Stimulated activated CD8-positive, alpha-beta memory T cell treated with anti-CD3 and anti-CD28 coated beads, Interleukin-7, amount 100 ng/mL, for 48 hours (primary cell): ENCODE measurements around the gene CDC42BPG.
"Not testable (repeated sequence)": the region's sequence is repeated elsewhere in the genome, so short reads cannot be mapped to it uniquely, and the experiment has no call there.

Experiments
- DNase-seq, 2 donors: peaks; one replicate each; pipeline ENCODE4 v3.0.0-alpha.2; 2020; ENCODE audit warnings: low read depth in 1 of 2; ENCODE audit errors: extremely low read depth in 1 of 2

The CDC42BPG gene

DNA sequence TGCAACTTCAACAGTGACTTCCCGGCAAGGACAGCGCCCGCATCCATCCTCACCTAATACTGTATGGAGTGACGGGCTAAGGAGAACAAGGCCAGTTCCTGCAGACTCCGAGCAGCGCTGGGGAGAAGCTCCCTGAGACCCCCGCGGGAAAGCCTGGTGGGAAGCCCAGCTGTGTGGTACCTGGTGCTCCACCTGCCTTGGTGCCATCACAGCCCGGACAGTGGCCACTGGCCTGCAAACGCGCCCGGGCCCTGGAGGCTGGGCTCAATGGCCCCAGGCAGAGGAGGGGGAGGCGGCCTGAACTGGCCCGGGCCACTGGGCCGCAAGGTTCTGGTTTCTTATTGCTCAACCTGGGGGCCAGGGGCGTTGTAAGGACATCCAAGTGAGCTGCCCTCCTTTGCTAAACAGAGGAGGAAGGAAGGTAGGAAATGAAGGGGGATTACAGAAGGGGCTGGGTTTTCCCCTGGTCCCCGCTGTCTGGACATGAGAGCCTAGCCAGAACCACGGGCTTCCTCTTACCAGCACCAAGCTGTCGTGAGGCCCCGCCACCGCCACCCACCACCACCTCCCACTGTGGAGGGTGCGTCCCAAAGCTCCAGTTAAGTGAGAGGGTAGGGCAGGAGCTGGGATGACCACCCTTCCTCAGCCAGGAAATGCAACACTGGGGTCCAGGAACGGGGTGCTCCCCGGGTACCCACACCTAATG, 8.5 kb upstream of the CDC42BPG start:
- DNase-seq, result no peak

DNA sequence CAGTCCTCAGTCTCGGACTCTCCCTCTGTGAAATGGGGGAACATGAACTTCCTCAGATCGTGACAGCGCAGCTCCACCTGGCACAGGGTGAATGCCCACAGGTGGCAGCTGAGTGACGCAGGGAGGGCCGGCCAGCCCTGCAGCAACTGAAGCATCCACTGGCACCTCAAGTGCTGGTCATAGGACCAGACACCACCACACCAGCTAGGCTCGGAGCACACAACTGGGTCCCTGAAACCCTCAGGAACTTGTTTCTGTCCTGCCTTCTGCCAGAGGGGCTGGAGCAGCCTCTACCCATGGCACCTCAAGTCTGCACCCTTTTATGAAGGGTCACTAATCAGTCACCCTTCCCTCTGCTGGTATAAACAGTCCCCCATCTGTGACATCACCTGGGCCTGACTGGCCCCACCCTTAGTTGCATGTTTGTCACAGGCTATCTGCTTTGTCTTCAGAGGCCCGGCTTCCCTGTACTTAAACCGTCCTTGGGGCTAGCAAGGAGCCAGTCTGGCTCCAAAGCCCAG, 7.4 kb upstream of the CDC42BPG start:
- DNase-seq, result no peak

DNA sequence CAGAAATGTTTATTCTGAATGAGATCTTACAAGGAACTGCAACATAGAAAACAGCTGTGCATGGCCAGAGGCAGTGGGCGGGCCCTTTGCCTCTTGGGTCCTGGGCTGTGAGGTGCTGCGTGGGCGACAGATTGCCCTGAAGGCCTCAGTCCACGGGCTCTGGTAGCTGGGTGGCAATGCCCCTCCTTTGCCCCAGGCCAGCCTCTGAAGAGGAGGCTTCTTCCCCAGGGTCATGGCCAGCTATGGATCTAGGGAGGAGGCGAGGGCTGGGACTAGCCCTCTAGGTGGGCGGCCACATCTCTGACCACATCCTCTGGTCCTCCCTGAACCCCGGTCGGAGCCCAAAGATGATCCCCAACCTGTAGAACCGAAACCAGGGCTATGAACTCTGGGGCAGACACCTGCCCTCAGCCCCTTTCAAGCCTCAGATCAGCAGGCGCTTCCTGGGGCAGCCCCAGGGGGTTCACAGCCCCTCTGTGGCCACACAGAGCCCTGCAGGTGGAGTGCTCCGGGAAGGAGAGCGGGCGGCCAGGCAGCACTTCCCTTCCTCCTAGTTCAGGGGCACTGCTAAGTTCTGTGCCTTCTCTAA, 6.6 kb upstream of the CDC42BPG start:
- DNase-seq, result peak; percentile 59 to 60

DNA sequence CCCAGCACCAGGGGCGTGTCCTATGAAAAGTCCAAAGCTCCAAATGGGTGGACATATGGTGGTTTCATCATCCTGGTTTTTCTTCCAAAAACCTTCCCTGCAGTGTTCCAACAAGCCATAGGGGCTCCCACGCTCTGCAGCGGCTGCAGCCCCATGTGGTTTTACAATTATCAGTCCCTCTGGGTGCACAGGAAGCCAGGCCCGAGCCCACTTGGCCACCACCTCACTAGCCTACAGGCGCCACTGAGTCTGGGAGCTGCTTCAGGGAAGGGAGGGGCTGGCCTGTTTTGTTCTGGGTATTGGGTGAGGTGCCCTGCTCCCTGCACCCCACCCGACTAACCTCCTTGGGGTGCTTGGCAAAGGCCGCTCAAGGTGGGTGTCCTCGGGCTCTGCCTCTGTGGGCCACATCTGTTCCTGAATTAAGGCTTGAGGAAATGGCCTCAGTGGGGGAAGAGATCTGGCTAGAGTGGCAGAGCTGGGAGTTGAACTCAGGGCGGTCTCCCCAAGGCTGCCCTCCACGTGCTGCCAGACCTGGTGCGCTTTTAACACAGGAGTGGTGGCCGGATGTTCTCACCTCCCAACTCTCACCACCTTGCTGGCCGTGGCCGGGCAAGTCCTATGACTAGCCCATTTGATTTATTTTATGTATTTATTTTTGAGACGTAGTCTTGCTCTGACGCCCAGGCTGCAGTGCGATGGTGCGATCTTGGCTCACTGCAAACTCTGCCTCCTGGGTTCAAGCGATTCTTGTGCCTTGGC, 5.3 kb upstream of the CDC42BPG start:
- DNase-seq, result no peak

DNA sequence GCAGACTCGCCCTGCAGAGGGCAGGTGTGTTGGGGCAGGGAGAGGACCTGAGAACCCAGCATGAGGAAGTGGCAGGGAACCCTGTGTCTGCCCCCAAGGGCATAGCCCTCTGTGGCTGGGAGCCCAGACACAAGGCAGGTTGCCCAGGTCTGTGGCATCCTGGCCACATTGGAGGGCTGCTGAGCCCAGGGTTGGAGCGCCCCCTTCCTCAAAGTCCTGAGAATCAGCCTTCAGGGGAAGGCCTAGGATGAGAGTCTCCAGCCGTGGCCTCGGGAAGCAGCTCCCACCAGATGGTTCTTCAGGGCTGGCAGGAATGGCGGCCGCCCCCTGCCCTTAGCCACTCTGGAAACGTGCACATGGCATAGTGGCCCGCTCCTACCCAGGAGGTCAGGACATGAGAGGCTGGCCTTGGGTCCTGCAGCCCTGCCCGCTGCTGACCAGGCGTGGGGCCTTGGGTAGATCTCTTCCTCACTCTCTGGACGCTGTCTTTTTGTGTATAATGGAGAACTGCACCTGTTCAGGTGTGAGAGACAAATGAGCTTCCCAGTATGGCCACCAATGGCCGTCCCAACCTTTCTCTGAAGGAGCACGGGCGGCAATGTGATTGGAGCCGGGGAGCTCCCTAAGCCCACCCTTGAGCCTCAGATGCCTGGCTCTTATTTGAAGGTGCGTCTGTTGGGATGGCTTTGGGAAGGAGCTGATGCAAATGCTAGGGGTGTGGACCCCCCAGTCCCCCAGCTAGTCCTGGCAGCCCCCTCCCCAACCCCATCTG, 4.6 kb upstream of the CDC42BPG start:
- no peak for DNase-seq

DNA sequence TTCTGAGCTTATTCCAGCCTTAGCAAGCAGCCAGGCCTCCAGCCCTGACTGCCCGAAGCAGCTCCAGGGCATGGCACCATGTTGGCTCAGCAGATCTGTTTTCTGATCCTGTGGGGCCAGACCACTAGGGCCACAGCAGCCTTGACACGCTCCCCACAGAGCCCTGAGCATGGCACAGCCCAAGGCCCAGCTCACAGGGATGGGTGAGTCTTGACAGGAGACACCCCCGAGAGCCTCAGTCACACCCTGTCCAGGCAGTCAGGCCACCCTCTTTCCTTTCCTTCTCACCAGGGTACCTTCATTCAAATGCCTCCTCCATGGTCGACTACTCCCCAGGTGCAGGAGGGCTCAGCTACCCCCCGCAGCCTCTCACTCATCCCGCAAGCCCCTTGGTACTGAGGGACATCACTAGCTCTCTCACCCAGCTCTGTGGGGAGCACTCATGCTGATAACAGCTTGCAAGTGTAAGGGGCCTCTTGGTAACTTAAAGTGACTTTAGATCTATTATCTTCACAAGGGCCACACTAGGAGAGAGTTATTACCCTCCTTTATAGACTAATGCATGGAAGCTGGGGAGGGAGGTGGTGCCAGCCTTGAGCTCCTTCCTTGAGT, 3.9 kb upstream of the CDC42BPG start:
- no peak for DNase-seq

DNA sequence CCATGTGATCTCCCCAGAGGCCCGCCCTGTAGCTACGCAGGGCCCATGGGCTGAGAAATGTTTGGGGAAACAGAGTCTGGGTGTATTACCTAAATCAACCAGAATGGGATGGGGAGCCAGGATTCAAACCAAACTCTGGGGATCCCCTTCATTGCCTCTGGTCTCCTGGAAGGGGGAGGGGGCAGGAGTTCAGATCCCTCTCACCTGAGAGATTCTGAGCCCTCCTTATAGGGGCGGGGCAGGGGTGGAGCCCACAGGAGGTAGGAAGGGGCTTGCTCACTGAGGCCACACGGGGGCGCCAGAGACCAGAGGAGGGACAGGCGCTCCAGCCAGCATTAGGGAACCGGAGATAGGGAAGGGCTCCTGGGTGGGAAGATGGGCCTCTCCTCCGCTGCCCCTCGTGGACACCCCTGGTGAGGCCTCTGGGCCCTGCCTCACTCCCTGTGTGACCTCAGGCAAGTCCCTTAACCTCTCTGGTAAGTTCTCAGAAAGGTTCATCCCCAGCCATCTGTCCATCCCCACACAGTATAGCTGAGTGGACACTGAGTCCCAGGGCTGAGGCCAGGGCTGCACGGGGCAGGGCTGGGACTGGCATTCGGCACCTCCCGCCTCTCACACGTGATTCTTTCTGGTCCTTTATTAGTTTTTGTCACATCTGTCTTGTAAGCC, 2.7 kb upstream of the CDC42BPG start:
- peak; percentile 69 to 85 for DNase-seq

DNA sequence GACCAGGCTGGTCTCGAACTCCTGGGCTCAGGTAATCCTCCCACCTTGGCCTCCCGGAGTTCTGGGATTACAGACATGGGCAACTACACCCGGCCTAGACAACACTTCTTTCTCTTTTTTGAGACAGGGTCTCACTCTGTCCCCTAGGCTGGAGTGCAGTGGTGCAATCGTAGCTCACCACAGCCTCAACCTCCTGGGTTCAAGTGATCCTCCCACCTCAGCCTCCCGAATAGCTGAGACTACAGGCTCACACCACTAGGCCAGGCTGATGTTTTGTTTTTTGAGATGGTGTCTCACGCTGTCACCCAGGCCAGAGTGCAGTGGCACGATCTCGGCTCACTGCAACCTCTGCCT, 1.3 kb upstream of the CDC42BPG start:
- DNase-seq, result not testable (repeated sequence)

DNA sequence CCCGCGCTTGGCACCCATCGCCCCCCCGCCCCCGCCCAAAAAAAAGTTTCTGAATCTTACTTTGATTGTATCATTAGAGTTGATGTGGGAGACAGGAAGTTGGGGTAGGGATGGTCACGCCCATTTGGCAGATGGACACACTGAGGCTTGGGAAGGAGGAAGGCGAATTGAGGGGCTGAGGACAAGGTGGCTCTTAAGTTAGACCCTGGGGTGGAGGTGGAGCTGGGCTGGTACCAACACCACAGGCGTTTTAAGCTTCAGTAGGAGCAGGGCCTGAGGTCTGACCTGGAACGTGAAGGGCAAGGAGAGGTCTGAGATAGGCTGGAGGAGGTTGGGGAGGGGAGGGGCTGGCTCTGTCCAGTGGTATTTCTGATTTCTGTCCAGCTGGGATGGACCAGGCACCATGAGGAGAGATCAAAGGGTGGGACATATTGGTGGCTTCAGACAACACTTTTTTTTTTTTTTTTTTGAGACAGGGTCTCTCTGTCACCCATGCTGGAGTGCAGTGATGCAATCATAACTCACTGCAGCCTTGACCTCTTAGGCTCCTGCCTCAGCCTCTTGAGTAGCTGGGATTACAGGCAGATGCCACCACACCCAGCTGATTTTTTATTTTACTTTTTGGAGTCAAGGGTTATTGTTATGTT, 799 bp upstream of the CDC42BPG start:
- DNase-seq, result no peak

DNA sequence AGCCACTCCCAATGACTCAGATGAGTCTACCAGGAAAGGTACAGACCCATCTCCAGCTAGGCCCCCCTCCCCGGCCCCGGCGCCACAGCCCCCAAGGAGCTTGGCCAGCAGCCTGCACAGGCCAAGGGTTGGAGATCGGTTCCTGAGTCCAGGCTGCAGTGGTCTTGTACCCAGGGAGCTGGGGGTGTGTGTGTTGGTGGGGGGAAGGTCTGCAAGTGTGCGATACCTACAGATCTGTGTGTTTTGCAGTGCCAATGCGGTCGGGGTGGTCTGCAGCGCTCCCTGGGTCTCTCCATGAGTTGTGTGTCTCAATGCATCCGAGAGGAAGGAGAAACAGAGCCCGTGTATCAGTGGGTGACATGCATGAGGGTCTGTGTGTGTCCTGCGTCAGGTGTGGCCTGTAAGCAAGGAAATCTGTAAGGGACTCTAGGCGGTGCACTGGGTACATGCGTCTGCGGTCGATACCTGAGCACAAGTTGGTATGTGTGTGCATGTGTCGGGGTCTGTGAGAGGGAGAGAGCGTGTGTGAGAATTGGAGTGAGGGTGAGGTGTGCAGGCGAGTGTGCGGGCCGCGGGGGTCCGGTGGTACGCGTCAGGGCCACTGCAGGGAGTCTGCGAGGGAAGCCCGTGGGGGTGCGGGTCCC, 645 bp downstream of the CDC42BPG start:
- DNase-seq, result no peak

DNA sequence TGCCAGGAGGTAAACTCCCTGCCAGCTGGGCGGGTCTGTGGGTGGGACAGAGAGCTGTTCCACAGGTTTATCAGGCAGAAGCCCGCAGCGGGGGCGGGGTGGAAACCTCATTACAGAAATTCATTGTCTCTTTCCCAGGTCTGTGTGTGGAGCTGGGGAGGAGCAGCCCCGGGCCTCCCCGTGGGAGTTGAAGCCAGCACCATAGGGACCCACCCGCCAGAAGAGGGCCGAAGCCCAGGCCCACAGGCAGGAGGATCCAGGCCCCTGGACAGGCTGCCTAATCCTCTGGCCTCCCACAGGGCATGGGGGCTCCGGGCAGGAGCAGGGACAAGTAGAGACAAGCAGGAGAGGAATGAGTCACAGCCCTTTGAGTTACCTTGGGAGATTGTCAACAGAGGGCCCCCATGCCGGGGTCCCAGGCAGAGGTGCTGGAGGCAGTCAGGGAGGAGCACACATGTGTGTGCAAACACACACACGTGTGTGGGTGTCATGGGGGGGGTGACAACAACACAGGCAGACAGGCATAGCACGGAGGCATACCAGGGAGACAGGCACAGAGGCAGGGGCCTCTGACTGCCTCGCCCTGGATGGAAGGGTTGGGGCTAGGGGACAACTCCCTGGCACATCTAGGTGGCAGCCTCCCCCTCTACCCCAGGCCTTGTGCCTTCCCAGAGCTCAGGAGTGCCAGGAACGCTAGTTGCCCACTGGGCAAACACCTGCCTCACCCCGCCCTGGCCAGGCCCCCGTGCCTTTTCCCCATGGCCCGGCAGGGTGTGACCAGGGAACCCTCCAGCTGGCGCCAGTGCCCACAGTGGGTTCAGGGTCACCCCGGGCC, 1.4 kb downstream of the CDC42BPG start:
- no peak for DNase-seq

DNA sequence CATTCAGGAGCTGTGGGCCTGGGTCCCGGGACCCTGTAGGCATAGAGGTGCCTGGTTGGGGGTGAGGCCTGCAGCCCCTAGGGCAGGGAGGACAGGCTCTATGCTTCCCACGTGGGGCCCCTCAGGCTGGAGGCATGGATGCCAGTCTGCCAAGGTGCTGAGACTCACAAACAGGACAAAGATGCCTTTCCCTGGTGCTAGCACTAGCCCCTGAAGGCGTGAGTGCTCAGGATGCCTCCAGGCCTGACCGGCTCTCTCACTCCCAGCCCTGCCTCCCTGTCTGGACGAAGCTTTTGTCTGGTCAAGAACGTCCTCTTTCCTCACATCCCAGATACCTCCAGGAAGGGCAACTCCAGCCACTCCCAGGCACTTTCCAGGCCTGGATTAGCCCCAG, 2.1 kb downstream of the CDC42BPG start:
- no peak for DNase-seq

DNA sequence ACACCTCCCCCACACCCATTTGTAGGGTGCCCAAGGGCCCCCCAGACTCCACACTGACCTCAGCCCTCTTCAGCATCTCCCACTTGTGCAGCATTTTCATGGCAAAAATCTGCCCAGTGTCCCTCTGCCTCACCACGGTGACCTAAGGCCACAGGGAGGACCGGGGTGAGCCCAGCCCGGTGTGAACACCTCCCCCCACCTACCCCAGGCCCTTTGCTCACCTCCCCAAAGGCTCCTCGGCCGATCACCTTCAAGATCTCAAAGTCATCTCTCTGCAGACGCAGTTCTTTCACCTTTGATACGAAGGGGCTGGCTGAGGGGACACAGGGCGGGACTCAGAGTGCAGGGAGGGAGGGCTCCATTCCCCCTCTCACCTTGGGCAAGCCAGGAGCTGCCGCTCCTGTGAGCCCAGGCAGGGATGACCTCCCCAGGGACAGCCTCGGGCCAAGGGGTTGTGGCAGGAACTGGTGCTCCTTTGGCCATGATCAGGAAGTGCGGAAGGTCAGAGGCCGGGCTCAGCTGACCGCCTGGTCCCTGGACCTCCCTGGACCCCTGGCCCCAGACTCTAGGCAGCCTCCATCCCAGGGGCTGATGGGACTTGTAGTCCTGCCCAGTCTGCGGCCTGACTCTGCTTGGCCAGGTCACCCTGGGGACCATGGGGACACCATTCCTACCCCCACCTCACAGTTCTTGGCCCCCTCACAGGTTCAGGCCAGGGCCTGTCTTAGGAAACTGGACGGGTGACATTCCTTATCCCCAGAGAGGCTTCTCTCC, 2.7 kb downstream of the CDC42BPG start:
- no peak for DNase-seq

DNA sequence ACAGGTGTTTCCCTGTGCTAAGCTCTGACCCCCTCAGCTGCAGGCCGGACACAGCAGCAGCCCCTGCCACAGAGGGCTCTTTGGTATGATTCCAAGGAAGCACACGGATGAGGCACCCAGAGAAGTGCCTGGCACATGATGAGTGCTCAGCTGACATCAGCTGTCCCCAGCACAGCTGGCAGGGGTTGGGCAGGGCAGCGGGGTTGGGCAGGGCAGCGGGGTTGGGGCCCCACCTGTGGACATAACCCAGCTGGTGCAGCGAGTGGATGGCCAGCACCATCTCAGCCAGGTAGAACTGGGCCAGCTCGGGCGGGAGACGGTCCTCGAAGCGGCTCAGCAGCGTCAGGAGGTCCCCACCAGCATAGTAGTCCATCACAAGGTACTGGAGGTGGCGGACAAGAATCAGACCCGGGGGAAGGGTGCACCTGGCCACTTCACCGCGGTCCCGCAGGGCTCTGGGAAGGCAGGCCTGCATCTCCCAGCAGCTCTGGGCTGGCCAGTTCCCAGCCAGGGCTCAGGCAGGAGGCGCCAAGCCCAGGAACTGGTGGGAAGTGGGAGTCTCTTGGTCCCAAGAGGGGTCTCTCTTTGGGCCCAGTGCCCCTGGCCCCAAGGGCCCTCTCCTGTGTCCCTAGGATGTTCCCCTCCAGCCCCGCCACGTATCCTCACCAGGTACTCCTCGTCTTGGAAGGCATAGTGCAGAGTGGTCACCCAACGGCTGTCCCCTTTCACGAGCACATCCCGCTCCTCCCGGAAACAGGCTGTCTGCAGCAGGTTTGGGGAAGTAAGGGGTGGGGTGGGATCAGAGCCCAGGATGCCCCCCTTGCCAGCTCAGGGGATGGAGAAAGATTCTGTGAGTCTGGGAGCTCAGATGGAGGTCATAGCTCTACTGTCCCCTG, 4.3 kb downstream of the CDC42BPG start:
- no peak for DNase-seq

DNA sequence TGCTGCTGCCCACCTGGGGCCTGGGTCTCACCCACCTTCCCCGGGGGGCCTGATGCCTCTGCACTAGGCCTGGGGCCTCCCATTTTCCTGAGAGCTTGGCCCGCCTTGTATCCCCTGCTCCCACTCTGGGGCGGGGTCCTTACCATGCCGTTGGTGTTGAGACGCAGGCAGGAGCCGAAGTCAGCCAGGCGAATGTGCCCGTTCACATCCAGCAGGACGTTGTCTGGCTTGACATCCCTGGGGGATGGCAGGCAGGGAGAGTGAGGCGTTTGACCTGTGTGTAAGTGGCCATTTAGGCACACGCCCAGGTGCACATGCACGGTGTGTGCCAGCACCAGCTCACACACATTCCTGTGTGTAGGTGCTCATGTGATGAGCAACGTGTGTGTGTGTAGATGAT, 5.1 kb downstream of the CDC42BPG start:
- DNase-seq, result no peak

DNA sequence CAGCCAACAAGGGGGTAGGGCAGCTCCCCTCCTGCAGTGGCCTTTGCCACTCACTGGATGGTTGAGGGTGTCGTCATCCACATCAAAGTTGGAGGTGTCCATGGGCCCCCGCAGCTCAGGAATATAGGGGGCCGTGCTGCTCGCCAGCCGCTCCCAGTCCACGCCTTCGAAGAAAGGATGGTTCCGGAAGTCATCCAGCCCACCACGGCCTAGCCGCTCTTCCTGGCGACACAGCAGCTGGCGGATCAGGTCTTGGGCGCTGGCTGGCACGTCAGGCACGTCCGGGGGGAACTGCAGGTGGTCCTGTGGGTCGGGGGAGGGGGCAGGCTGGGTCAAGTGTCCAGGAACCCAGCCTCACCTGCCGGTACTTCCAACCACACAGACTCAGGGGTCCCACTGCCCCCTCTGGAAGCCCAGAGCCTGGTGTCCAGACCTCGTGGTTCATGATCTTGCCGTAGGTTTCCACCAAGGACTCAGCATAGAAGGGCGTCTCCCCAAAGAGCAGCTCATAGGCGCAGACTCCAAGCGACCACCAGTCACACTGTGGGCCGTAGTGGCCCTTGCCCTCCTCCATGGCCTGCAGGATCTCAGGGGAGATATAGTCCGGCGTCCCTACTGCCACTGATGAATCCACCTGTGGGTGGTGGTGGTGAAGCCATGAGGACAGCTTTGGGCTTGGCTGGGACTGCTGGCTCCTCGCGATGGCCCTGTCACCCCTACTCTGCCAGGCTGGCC, 5.7 kb downstream of the CDC42BPG start:
- DNase-seq, result no peak
